GM23338 (cell line): ENCODE results near the gene CEPT1. TPM values are rescaled to one million over a fixed set of nuclear protein-coding genes. Genes with fewer than 3 reads are reported as not detected.

Source experiments
- ATAC-seq: fragments of 200-7000 bp; cut with Tn5 transposase; 3 replicates; pipeline ENCODE4 v1.9.1; 2020
- DNase-seq: peaks from one replicate; pipeline ENCODE4 v3.0.0-alpha.2; 2015; ENCODE audit warnings: low spot score
- H2AFZ ChIP-seq: fragments of 200-600 bp; sonication (generic); 2 replicates; pipeline ENCODE4 v1.8.0; 2016; ENCODE audit warnings: antibody characterized with exemption, mild to moderate bottlenecking, moderate library complexity
- H3F3A ChIP-seq: fragments of 200-600 bp; sonication (generic); replicated peaks from 2 replicates; pipeline ENCODE4 v1.8.0; 2017; ENCODE audit warnings: antibody characterized with exemption, mixed run types, low read depth
- H3K27ac ChIP-seq: fragments of 200-600 bp; sonication (generic); 2 replicates; pipeline ENCODE4 v1.6.1; 2016; ENCODE audit warnings: low read depth
- H3K27me3 ChIP-seq: fragments of 200-600 bp; sonication (generic); 2 replicates; pipeline ENCODE4 v1.8.0; 2016; ENCODE audit warnings: mild to moderate bottlenecking, mixed run types, moderate library complexity; ENCODE audit not compliant: insufficient read depth
- H3K36me3 ChIP-seq: fragments of 200-600 bp; sonication (generic); 2 replicates; pipeline ENCODE4 v1.8.0; 2016; ENCODE audit warnings: mild to moderate bottlenecking; ENCODE audit not compliant: insufficient read depth
- H3K4me1 ChIP-seq: fragments of 200-600 bp; sonication (generic); 2 replicates; pipeline ENCODE4 v1.8.0; 2016; ENCODE audit warnings: mild to moderate bottlenecking, moderate library complexity; ENCODE audit not compliant: insufficient read depth
- H3K4me2 ChIP-seq: fragments of 200-600 bp; sonication (generic); 2 replicates; pipeline ENCODE4 v1.7.1; 2017; ENCODE audit warnings: mixed run types
- H3K4me3 ChIP-seq: fragments of 200-600 bp; sonication (generic); 2 replicates; pipeline ENCODE4 v1.6.1; 2016; ENCODE audit warnings: mixed run types
- H3K79me2 ChIP-seq: fragments of 200-600 bp; sonication (generic); replicated peaks from 2 replicates; pipeline ENCODE4 v1.8.0; 2017; ENCODE audit warnings: mild to moderate bottlenecking; ENCODE audit not compliant: insufficient read depth
- H3K9me2 ChIP-seq: fragments of 200-600 bp; sonication (generic); 2 replicates; pipeline ENCODE4 v1.8.0; 2017; ENCODE audit not compliant: insufficient read depth
- H4K20me1 ChIP-seq: fragments of 200-600 bp; sonication (generic); replicated peaks from 2 replicates; pipeline ENCODE4 v1.8.0; 2017; ENCODE audit warnings: mild to moderate bottlenecking; ENCODE audit not compliant: insufficient read depth
- H3K27ac Mint-ChIP-seq: 2 replicates; pipeline ENCODE4 v1.8.0; 2020; ENCODE audit warnings: inconsistent platforms, mild to moderate bottlenecking, moderate library complexity, mixed read lengths
- H3K27me3 Mint-ChIP-seq: 3 replicates; pipeline ENCODE4 v1.8.0; 2022; ENCODE audit warnings: low read depth, mild to moderate bottlenecking, moderate library complexity, mixed read lengths, inconsistent platforms; ENCODE audit not compliant: insufficient read depth, poor library complexity
- H3K36me3 Mint-ChIP-seq: 3 replicates; pipeline ENCODE4 v1.8.0; 2021; ENCODE audit warnings: low read depth, mild to moderate bottlenecking, inconsistent platforms, moderate library complexity, mixed read lengths
- H3K4me1 Mint-ChIP-seq: 3 replicates; pipeline ENCODE4 v1.8.0; 2020; ENCODE audit warnings: mild to moderate bottlenecking, inconsistent platforms, mixed read lengths
- H3K4me3 Mint-ChIP-seq: 3 replicates; pipeline ENCODE4 v1.8.0; 2021; ENCODE audit warnings: moderate library complexity, mild to moderate bottlenecking, inconsistent platforms, mixed read lengths
- H3K9me3 Mint-ChIP-seq: 3 replicates; pipeline ENCODE4 v1.8.0; 2020; ENCODE audit warnings: moderate library complexity, mild to moderate bottlenecking, inconsistent platforms, mixed read lengths
- ETS1 ChIP-seq: IDR thresholded peaks from 2 replicates; pipeline ENCODE4 v1.6.1; 2016; ENCODE audit warnings: antibody characterized with exemption
- EZH2 ChIP-seq: fragments of 200-600 bp; sonication (generic); IDR thresholded peaks from one replicate; pipeline ENCODE4 v1.8.0; 2017; ENCODE audit warnings: antibody characterized with exemption, mild to moderate bottlenecking, low read depth; ENCODE audit not compliant: unreplicated experiment
- EZH2phosphoT487 ChIP-seq: fragments of 200-600 bp; sonication (generic); IDR thresholded peaks from one replicate; pipeline ENCODE4 v1.8.1; 2018; ENCODE audit warnings: antibody characterized with exemption; ENCODE audit not compliant: unreplicated experiment
- JUNB ChIP-seq: IDR thresholded peaks from one replicate; pipeline ENCODE4 v1.6.1; 2016; ENCODE audit warnings: antibody characterized with exemption; ENCODE audit not compliant: unreplicated experiment
- NANOG ChIP-seq: IDR thresholded peaks from 2 replicates; pipeline ENCODE4 v1.6.1; 2016; ENCODE audit warnings: antibody characterized with exemption, borderline replicate concordance
- POLR2AphosphoS5 ChIP-seq: IDR thresholded peaks from 2 replicates; pipeline ENCODE4 v1.6.1; 2016; ENCODE audit warnings: antibody characterized with exemption, low read depth
- ZNF114 ChIP-seq: fragments of 250-450 bp; sonication (Bioruptor Pico); IDR thresholded peaks from 2 replicates; pipeline ENCODE4 v1.5.0; 2020; ENCODE audit warnings: mild to moderate bottlenecking, moderate library complexity
- ZNF331 ChIP-seq: fragments of 250-450 bp; sonication (Bioruptor Pico); IDR thresholded peaks from 2 replicates; pipeline ENCODE4 v1.5.0; 2020; ENCODE audit warnings: low read depth, mild to moderate bottlenecking, moderate library complexity
- ZNF462 ChIP-seq: fragments of 250-450 bp; sonication (Bioruptor Pico); IDR thresholded peaks from 2 replicates; pipeline ENCODE4 v1.5.0; 2020; ENCODE audit warnings: mild to moderate bottlenecking, moderate library complexity
- polyA plus RNA-seq: library from polyadenylated mRNA; unstranded; fragments of >200 nt; fragmentation: Nextera tagmentation; extraction: Ambion mirVana; gene quantifications from 2 replicates; pipeline ENCODE4 v1.2.1, GENCODE V29; 2016
- total RNA-seq: library from RNA; depleted of rRNA; stranded (reverse); fragments of >200 nt; shearing (Covaris generic); gene quantifications from 2 replicates; pipeline ENCODE4 v1.2.3, GENCODE V29; 2014
- TF ChIP-seq, protein P1 (sequence below), 2 experiments: fragments of 200-600 bp in 1 of 2; sonication (generic) in 1 of 2; conservative IDR thresholded peaks; 2 replicates each; pipeline versions ENCODE4 v1.5.1 to v1.6.1; 2016 to 2017; ENCODE audit warnings: antibody characterized with exemption in 2 of 2, low read depth in 2 of 2, mild to moderate bottlenecking in 2 of 2, moderate library complexity in 1 of 2
- TF ChIP-seq, protein P2 (sequence below): IDR thresholded peaks from one replicate; pipeline ENCODE4 v1.6.1; 2018; ENCODE audit warnings: antibody characterized with exemption; ENCODE audit not compliant: unreplicated experiment

Gene CEPT1
- total and polyA plus RNA-seq, 2 experiments from 2014 or later: 17.3 to 39.5 TPM

- no peak for TF ChIP-seq EZH2
- TF ChIP-seq EZH2phosphoT487: no peak
- TF ChIP-seq, protein P1, sequence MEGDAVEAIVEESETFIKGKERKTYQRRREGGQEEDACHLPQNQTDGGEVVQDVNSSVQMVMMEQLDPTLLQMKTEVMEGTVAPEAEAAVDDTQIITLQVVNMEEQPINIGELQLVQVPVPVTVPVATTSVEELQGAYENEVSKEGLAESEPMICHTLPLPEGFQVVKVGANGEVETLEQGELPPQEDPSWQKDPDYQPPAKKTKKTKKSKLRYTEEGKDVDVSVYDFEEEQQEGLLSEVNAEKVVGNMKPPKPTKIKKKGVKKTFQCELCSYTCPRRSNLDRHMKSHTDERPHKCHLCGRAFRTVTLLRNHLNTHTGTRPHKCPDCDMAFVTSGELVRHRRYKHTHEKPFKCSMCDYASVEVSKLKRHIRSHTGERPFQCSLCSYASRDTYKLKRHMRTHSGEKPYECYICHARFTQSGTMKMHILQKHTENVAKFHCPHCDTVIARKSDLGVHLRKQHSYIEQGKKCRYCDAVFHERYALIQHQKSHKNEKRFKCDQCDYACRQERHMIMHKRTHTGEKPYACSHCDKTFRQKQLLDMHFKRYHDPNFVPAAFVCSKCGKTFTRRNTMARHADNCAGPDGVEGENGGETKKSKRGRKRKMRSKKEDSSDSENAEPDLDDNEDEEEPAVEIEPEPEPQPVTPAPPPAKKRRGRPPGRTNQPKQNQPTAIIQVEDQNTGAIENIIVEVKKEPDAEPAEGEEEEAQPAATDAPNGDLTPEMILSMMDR (conservative IDR thresholded peaks at IDR 0.05; ENCODE audit: low read depth in 2 of 2): no peak
- no peak for TF ChIP-seq JUNB
- TF ChIP-seq, protein P2, sequence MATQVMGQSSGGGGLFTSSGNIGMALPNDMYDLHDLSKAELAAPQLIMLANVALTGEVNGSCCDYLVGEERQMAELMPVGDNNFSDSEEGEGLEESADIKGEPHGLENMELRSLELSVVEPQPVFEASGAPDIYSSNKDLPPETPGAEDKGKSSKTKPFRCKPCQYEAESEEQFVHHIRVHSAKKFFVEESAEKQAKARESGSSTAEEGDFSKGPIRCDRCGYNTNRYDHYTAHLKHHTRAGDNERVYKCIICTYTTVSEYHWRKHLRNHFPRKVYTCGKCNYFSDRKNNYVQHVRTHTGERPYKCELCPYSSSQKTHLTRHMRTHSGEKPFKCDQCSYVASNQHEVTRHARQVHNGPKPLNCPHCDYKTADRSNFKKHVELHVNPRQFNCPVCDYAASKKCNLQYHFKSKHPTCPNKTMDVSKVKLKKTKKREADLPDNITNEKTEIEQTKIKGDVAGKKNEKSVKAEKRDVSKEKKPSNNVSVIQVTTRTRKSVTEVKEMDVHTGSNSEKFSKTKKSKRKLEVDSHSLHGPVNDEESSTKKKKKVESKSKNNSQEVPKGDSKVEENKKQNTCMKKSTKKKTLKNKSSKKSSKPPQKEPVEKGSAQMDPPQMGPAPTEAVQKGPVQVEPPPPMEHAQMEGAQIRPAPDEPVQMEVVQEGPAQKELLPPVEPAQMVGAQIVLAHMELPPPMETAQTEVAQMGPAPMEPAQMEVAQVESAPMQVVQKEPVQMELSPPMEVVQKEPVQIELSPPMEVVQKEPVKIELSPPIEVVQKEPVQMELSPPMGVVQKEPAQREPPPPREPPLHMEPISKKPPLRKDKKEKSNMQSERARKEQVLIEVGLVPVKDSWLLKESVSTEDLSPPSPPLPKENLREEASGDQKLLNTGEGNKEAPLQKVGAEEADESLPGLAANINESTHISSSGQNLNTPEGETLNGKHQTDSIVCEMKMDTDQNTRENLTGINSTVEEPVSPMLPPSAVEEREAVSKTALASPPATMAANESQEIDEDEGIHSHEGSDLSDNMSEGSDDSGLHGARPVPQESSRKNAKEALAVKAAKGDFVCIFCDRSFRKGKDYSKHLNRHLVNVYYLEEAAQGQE: no peak
- TF ChIP-seq NANOG: no peak
- no peak for TF ChIP-seq POLR2AphosphoS5
Measured at GRCh38 chr1:111220302-111220890, 80.4 kb downstream of the CEPT1 start (continued).

DNA sequence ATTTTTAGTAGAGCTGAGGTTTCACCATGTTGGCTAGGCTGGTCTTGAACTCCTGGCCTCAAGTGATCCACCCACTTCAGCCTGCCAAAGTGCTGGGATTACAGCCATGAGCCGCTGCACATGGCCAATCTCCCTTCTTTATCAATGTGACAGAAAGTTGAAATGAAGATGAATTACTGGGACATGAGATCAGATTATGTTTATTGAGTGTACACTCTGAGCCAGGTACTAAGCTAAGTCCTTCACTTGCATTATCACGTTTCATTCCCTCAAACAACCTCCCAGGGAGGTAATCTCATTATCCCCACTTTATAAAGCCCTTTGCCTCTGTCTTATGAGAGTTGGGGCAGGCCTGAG, 81.2 kb downstream of the CEPT1 start:
- Histone ChIP-seq H3F3A (no peaks in the 10 kb centered on the region), H2AFZ (0 out of 2 replicates have a peak overlapping the region, but pooled peaks have one; percentile 31), H3K27me3 (no peaks in the 10 kb centered on the region), H3K79me2 (no peaks in the 10 kb centered on the region), H3K4me2 (no peak overlapping the region), H4K20me1 (no peaks in the 10 kb centered on the region), H3K36me3 (no peaks in the 10 kb centered on the region), H3K4me3 (no peak overlapping the region), H3K27ac (no peak overlapping the region), H3K9me2 (peaks cover 13% of the 10 kb centered on the region; the same call in 1 of the 2 replicates), H3K4me1 (peaks cover 23% of the 10 kb centered on the region)
- Mint-ChIP-seq H3K4me1 (peaks cover 40% of the 10 kb centered on the region), H3K27me3 (peaks cover 11% of the 10 kb centered on the region), H3K4me3 (no peak overlapping the region), H3K9me3 (no peaks in the 10 kb centered on the region), H3K27ac (no peak overlapping the region), H3K36me3 (no peaks in the 10 kb centered on the region)
- DNase-seq (no peak), ATAC-seq (no peak)
- TF ChIP-seq ETS1 (no peak), EZH2phosphoT487 (no peak), POLR2AphosphoS5 (no peak), ZNF462 (no peak), JUNB (no peak), ZNF331 (CRISPR knock-in tag) (no peak), EZH2 (no peak), ZNF114 (no peak)
